SH-SY5Y (cell line): Measurements from ENCODE around the gene EVI5L.

ENCODE experiments used
- GATA2 ChIP-seq: IDR thresholded peaks from 2 replicates; pipeline ENCODE4 v1.6.1; 2011; ENCODE audit warnings: mild to moderate bottlenecking, low read depth, low read length
- GATA3 ChIP-seq: IDR thresholded peaks from 2 replicates; pipeline ENCODE4 v1.6.1; 2011; ENCODE audit warnings: low read depth, mild to moderate bottlenecking, low read length, moderate library complexity

- no peak for TF ChIP-seq GATA3
- TF ChIP-seq GATA2 = no peak
These were observed 44.3 kb downstream of the EVI5L start, which contains the start of gene PRR36 for GRCh38 chr19:7874076-7874896.
